B cell (primary cell): ENCODE measurements around the gene EHD2. TPM values are rescaled to one million over a fixed set of nuclear protein-coding genes. Genes with fewer than 3 reads are reported as not detected.

Experiments
- ATAC-seq: fragments of 200-7000 bp; cut with Tn5 transposase; one replicate; pipeline ENCODE4 v1.10.0; 2021; ENCODE audit warnings: low read depth, mild to moderate bottlenecking, moderate number of reproducible peaks, moderate library complexity
- CTCF ChIA-PET: fragments of 350-600 bp; sonication (Branson Sonifier 250); formaldehyde crosslinking; loops from one replicate; lab custom pipeline; 2021; ENCODE audit warnings: antibody characterized with exemption, inconsistent platforms; lab: Charles Lee
- POLR2A ChIA-PET: fragments of 350-600 bp; sonication (Branson Sonifier 250); formaldehyde crosslinking; loops from one replicate; lab custom pipeline; 2021; ENCODE audit warnings: antibody characterized with exemption; lab: Charles Lee
- DNase-seq: peaks from one replicate; pipeline ENCODE4 v3.0.0; 2013
- H2AFZ ChIP-seq: 2 replicates; pipeline ENCODE4 v1.6.1; 2012; ENCODE audit warnings: mild to moderate bottlenecking, low read depth, low read length; ENCODE audit not compliant: insufficient read depth, poor library complexity, severe bottlenecking
- H3K27ac ChIP-seq, 2 donors: 1 replicate in 1 of 2; 2 replicates in 1 of 2; pipeline ENCODE4 v1.5.1; 2012 to 2013; ENCODE audit warnings: low read length in 2 of 2, mild to moderate bottlenecking in 2 of 2, moderate library complexity in 1 of 2
- H3K27me3 ChIP-seq, 4 experiments: fragments of 200-600 bp in 1 of 4; sonication (generic) in 1 of 4; replicated peaks in 1 of 4; 1 replicate in 2 of 4; 2 replicates in 2 of 4; pipeline versions ENCODE4 v1.6.1 to v1.7.0; 2013 to 2016; ENCODE audit warnings: low read length in 3 of 4, mild to moderate bottlenecking in 2 of 4, mixed read lengths in 1 of 4, moderate library complexity in 1 of 4; ENCODE audit not compliant: insufficient read depth in 4 of 4, control insufficient read depth in 3 of 4; ENCODE audit errors: control extremely low read depth in 1 of 4
- H3K36me3 ChIP-seq, 2 experiments: replicated peaks in 1 of 2; 1 replicate in 1 of 2; 2 replicates in 1 of 2; pipeline versions ENCODE4 v1.6.1 to v1.7.1; 2013; ENCODE audit warnings: low read length in 1 of 2; ENCODE audit not compliant: insufficient read depth in 2 of 2, control insufficient read depth in 1 of 2; ENCODE audit errors: control extremely low read depth in 1 of 2, extremely low read depth in 1 of 2
- H3K4me1 ChIP-seq, 2 donors: fragments of 200-600 bp in 1 of 2; sonication (generic) in 1 of 2; 1 replicate in 1 of 2; 2 replicates in 1 of 2; pipeline versions ENCODE4 v1.5.1 to v1.6.1; 2013 to 2017; ENCODE audit warnings: low read length in 2 of 2; ENCODE audit not compliant: control insufficient read depth in 2 of 2, insufficient read depth in 2 of 2
- H3K4me2 ChIP-seq: replicated peaks from 2 replicates; pipeline ENCODE3; 2012; ENCODE audit warnings: mild to moderate bottlenecking, low read depth, low read length; ENCODE audit not compliant: poor library complexity, severe bottlenecking
- H3K4me3 ChIP-seq, 5 experiments: fragments of 200-600 bp in 1 of 5; sonication (generic) in 1 of 5; 1 replicate in 3 of 5; 2 replicates in 2 of 5; pipeline versions ENCODE4 v1.5.1 to v1.7.0; 2011 to 2016; ENCODE audit warnings: low read length in 4 of 5, mild to moderate bottlenecking in 4 of 5, low read depth in 2 of 5, control low read depth in 1 of 5, moderate library complexity in 1 of 5; ENCODE audit not compliant: insufficient read depth in 1 of 5; ENCODE audit errors: control extremely low read depth in 1 of 5, extremely low read depth in 1 of 5
- H3K79me2 ChIP-seq: fragments of 200-600 bp; sonication (generic); one replicate; pipeline ENCODE4 v1.6.0; 2016; ENCODE audit warnings: low read length; ENCODE audit not compliant: control insufficient read depth, insufficient read depth
- H3K9ac ChIP-seq: fragments of 200-600 bp; sonication (generic); 2 replicates; pipeline ENCODE4 v1.6.1; 2017; ENCODE audit warnings: mild to moderate bottlenecking, low read length, moderate library complexity
- H3K9me3 ChIP-seq, 3 donors: one replicate each; pipeline versions ENCODE4 v1.6.1 to v1.7.1; 2013; ENCODE audit warnings: low read length in 2 of 3; ENCODE audit not compliant: control insufficient read depth in 2 of 3, insufficient read depth in 1 of 3; ENCODE audit errors: control extremely low read depth in 1 of 3
- H4K20me1 ChIP-seq: 2 replicates; pipeline ENCODE4 v1.6.0; 2012; ENCODE audit warnings: mild to moderate bottlenecking, low read length; ENCODE audit not compliant: insufficient read depth, control insufficient read depth, poor library complexity, severe bottlenecking
- H3K27ac Mint-ChIP-seq: one replicate; pipeline ENCODE4 v1.8.0; 2021; ENCODE audit warnings: mixed read lengths
- H3K27me3 Mint-ChIP-seq: one replicate; pipeline ENCODE4 v1.8.0; 2021; ENCODE audit warnings: mixed read lengths
- H3K4me1 Mint-ChIP-seq: one replicate; pipeline ENCODE4 v1.8.0; 2021; ENCODE audit warnings: mixed read lengths
- H3K4me3 Mint-ChIP-seq: one replicate; pipeline ENCODE4 v1.8.0; 2021; ENCODE audit warnings: mixed read lengths
- H3K9me3 Mint-ChIP-seq: one replicate; pipeline ENCODE4 v1.8.0; 2022; ENCODE audit warnings: mixed read lengths; ENCODE audit not compliant: insufficient read depth
- EZH2 ChIP-seq: IDR thresholded peaks from 2 replicates; pipeline ENCODE4 v1.6.1; 2012; ENCODE audit warnings: borderline replicate concordance, low read depth, mild to moderate bottlenecking, moderate library complexity, low read length; ENCODE audit not compliant: insufficient read depth, poor library complexity, severe bottlenecking
- WGBS: methylation state at CpG from one replicate; pipeline ENCODE4 v1.1.5; 2013; ENCODE audit warnings: missing lambda C conversion rate; ENCODE audit not compliant: insufficient coverage; 5-methylcytosine and 5-hydroxymethylcytosine counted together
- intact Hi-C: fragments of 100-400 bp; cut with micrococcal nuclease; formaldehyde crosslinking; loops from one replicate; pipeline ENCODE4 v1.10.0; 2022
- polyA plus RNA-seq: library from polyadenylated mRNA; depleted of rRNA; stranded (reverse); fragments of >200 nt; gene quantifications from 2 replicates; pipeline ENCODE4 v1.2.3, GENCODE V29; 2012
- total RNA-seq, 2 donors: library from RNA; stranded (reverse); fragments of 120-200 nt in 1 of 2; gene quantifications; 1 replicate in 1 of 2; 2 replicates in 1 of 2; pipeline versions ENCODE4 v1.2.3 to v1.2.4, GENCODE V29; 2013 to 2022
- TF ChIP-seq, protein P1 (sequence below): fragments of 200-600 bp; IDR thresholded peaks from one replicate; pipeline ENCODE4 v1.8.0; 2022; ENCODE audit warnings: antibody characterized with exemption, mild to moderate bottlenecking

Gene EHD2
- total and polyA plus RNA-seq, 2 donors (not counting 1 experiment from before 2014, with no cell fraction given), result not detected

- no peaks in the 10 kb centered on the region for H3K27me3 ChIP-seq
- H4K20me1 ChIP-seq, result peaks cover 53% of the 10 kb centered on the region
- DNase-seq (no peak), ATAC-seq (no peak)
- no peak overlapping the region for H3K27ac Mint-ChIP-seq
- intact Hi-C loops, result no loop called here
- WGBS, result no CpG with 5 or more reads among the region's 7 CpGs
- peaks cover 0 to 38% of the 10 kb centered on the region in 2 experiments for H3K36me3 ChIP-seq
- no peaks in the 10 kb centered on the region for H3K4me1 ChIP-seq
- H3K79me2 ChIP-seq, result peaks cover 23% of the 10 kb centered on the region
- H3K4me2 ChIP-seq, result no peak overlapping the region
- no peak overlapping the region for H3K9ac ChIP-seq
- no peaks in the 10 kb centered on the region for H3K4me1 Mint-ChIP-seq
- ChIA-PET CTCF (no interaction called here), POLR2A (no interaction called here)
- TF ChIP-seq, protein P1, sequence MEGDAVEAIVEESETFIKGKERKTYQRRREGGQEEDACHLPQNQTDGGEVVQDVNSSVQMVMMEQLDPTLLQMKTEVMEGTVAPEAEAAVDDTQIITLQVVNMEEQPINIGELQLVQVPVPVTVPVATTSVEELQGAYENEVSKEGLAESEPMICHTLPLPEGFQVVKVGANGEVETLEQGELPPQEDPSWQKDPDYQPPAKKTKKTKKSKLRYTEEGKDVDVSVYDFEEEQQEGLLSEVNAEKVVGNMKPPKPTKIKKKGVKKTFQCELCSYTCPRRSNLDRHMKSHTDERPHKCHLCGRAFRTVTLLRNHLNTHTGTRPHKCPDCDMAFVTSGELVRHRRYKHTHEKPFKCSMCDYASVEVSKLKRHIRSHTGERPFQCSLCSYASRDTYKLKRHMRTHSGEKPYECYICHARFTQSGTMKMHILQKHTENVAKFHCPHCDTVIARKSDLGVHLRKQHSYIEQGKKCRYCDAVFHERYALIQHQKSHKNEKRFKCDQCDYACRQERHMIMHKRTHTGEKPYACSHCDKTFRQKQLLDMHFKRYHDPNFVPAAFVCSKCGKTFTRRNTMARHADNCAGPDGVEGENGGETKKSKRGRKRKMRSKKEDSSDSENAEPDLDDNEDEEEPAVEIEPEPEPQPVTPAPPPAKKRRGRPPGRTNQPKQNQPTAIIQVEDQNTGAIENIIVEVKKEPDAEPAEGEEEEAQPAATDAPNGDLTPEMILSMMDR, result no peak
- TF ChIP-seq EZH2, result no peak
- no peak overlapping the region for H3K4me3 Mint-ChIP-seq
- no peaks in the 10 kb centered on the region for H3K9me3 Mint-ChIP-seq
- H3K9me3 ChIP-seq, result no peaks in the 10 kb centered on the region
- no peak overlapping the region for H3K4me3 ChIP-seq
- no peak overlapping the region for H2AFZ ChIP-seq
- H3K27me3 Mint-ChIP-seq, result no peaks in the 10 kb centered on the region
- no peak overlapping the region for H3K27ac ChIP-seq
Observed at GRCh38 chr19:47673426-47673825, 39.8 kb upstream of the EHD2 start.

- Histone ChIP-seq H4K20me1 (peaks cover 43% of the 10 kb centered on the region), H3K9ac (no peak overlapping the region), H3K36me3 (peaks cover 0 to 35% of the 10 kb centered on the region in 2 experiments), H3K79me2 (peaks cover 21% of the 10 kb centered on the region), H3K9me3 (no peaks in the 10 kb centered on the region), H3K27me3 (no peaks in the 10 kb centered on the region), H3K4me2 (no peak overlapping the region), H3K27ac (no peak overlapping the region), H3K4me1 (no peaks in the 10 kb centered on the region), H2AFZ (no peak overlapping the region), H3K4me3 (no peak overlapping the region)
- intact Hi-C loops, result no loop called here
- Mint-ChIP-seq H3K4me3 (no peak overlapping the region), H3K9me3 (no peaks in the 10 kb centered on the region), H3K27ac (no peak overlapping the region), H3K27me3 (no peaks in the 10 kb centered on the region), H3K4me1 (no peaks in the 10 kb centered on the region)
- ChIA-PET CTCF (interaction anchor here (1.6 kb wide), 1 partner anchor 238 kb away, joined by 3 read pairs; no protein-coding TSS in a partner anchor), POLR2A (no interaction called here)
- TF ChIP-seq, protein P1, result no peak
- TF ChIP-seq EZH2, result no peak
- 99% methylated on average over 4 of the region's 5 CpGs for WGBS
- DNase-seq (no peak), ATAC-seq (no peak)
Observed at GRCh38 chr19:47674548-47674947, 38.7 kb upstream of the EHD2 start.
